ENCODE measurements around the gene FAM181A. TPM values are rescaled to one million over a fixed set of nuclear protein-coding genes. Genes with fewer than 3 reads are reported as not detected.

FAM181A gene
- total RNA-seq, 2 experiments from 2014 or later, result not detected

GRCh38 chr14:93943052-93943451, 15.9 kb downstream of the FAM181A start:
- POLR2A ChIA-PET, result interaction anchor here (0.9 to 1.4 kb wide), 3 partner anchors 9 to 16 kb away, joined by 3 to 4 read pairs (median 3); no protein-coding TSS in a partner anchor

GRCh38 chr14:93943930-93944329, 16.8 kb downstream of the FAM181A start:
- H3K9me3 Mint-ChIP-seq, result no peaks in the 10 kb centered on the region
- no peak for TF ChIP-seq CTCF (IDR thresholded peaks at IDR 0.05)
- peaks cover 12% of the 10 kb centered on the region for H3K4me1 Mint-ChIP-seq (ENCODE audit: low read depth)
- H3K4me3 Mint-ChIP-seq, result no peak overlapping the region
- intact Hi-C loops (cut with micrococcal nuclease), result loop anchor here (5.0 kb wide), 1 partner anchor 33 kb away; the partner anchor contains the start of gene ASB2
- ATAC-seq, result no peak
- peaks cover 4% of the 10 kb centered on the region for H3K36me3 Mint-ChIP-seq (ENCODE audit: low read depth)
- peaks cover 3% of the 10 kb centered on the region for H3K27me3 Mint-ChIP-seq
- no peak overlapping the region for H3K27ac Mint-ChIP-seq
- ChIA-PET CTCF (interaction anchor here (8.7 to 11.8 kb wide), 2 partner anchors 29 to 54 kb away, joined by 290 to 437 read pairs; partner anchors contain the start of genes ASB2 and CCDC197), POLR2A (interaction anchor here (0.6 to 1.4 kb wide), 3 partner anchors 15 to 34 kb away, joined by 3 to 4 read pairs (median 3); no protein-coding TSS in a partner anchor)
- no peak for DNase-seq

More at GRCh38 chr14:93943052-93943451, 15.9 kb downstream of the FAM181A start:
- ATAC-seq (no peak), DNase-seq (no peak)
- peaks cover 8% of the 10 kb centered on the region for H3K36me3 Mint-ChIP-seq (ENCODE audit: low read depth)
- H3K27ac Mint-ChIP-seq, result no peak overlapping the region
- H3K4me3 Mint-ChIP-seq, result no peak overlapping the region
- H3K27me3 Mint-ChIP-seq, result peaks cover 9% of the 10 kb centered on the region
- intact Hi-C loops (cut with micrococcal nuclease), result loop anchor here (5.0 kb wide), 1 partner anchor 34 kb away; the partner anchor contains the start of gene ASB2
- no peak for TF ChIP-seq CTCF (IDR thresholded peaks at IDR 0.05)
- no peaks in the 10 kb centered on the region for H3K9me3 Mint-ChIP-seq
- peaks cover 12% of the 10 kb centered on the region for H3K4me1 Mint-ChIP-seq (ENCODE audit: low read depth)
- CTCF ChIA-PET, result interaction anchor here (8.7 to 11.8 kb wide), 2 partner anchors 30 to 55 kb away, joined by 290 to 437 read pairs; partner anchors contain the start of genes ASB2 and CCDC197

GRCh38 chr14:93944348-93945069, 17.4 kb downstream of the FAM181A start:
- Mint-ChIP-seq H3K9me3 (no peaks in the 10 kb centered on the region), H3K27ac (no peak overlapping the region), H3K4me3 (no peak overlapping the region), H3K4me1 (ENCODE audit: low read depth) (peaks cover 12% of the 10 kb centered on the region), H3K27me3 (no peaks in the 10 kb centered on the region), H3K36me3 (ENCODE audit: low read depth) (peaks cover 4% of the 10 kb centered on the region)
- ATAC-seq (no peak), DNase-seq (no peak)
- ChIA-PET CTCF (interaction anchor here (1.0 to 11.8 kb wide), 2 partner anchors 54 to 188 kb away, joined by 3 to 437 read pairs; partner anchors contain the start of gene CCDC197), POLR2A (interaction anchor here (1.0 kb wide), 1 partner anchor 15 kb away, joined by 3 read pairs; no protein-coding TSS in a partner anchor)
- TF ChIP-seq CTCF (IDR thresholded peaks at IDR 0.05), result no peak
- intact Hi-C loops (cut with micrococcal nuclease), result loop anchor here (5.0 kb wide), 1 partner anchor 33 kb away; the partner anchor contains the start of gene ASB2

GRCh38 chr14:93945070-93945399, 17.9 kb downstream of the FAM181A start:
- DNase-seq (no peak), ATAC-seq (no peak)
- H3K4me3 Mint-ChIP-seq, result no peak overlapping the region
- CTCF ChIA-PET, result interaction anchor here (1.0 to 11.8 kb wide), 3 partner anchors 9 to 187 kb away, joined by 3 to 437 read pairs (median 5); partner anchors contain the start of gene CCDC197
- peaks cover 4% of the 10 kb centered on the region for H3K36me3 Mint-ChIP-seq (ENCODE audit: low read depth)
- H3K27me3 Mint-ChIP-seq, result no peaks in the 10 kb centered on the region
- H3K9me3 Mint-ChIP-seq, result no peaks in the 10 kb centered on the region
- H3K27ac Mint-ChIP-seq, result no peak overlapping the region
- peaks cover 8% of the 10 kb centered on the region for H3K4me1 Mint-ChIP-seq (ENCODE audit: low read depth)
- TF ChIP-seq CTCF (IDR thresholded peaks at IDR 0.05), result no peak
- intact Hi-C loops (cut with micrococcal nuclease), result no loop called here
- POLR2A ChIA-PET, result interaction anchor here (1.0 kb wide), 1 partner anchor 15 kb away, joined by 3 read pairs; no protein-coding TSS in a partner anchor

Data from activated CD8-positive, alpha-beta T cell treated with anti-CD3 and anti-CD28 coated beads for 36 hours (primary cell).